CD4-positive, alpha-beta T cell treated with Interleukin-17A for 4 hours (primary cell): ENCODE results near the gene WNK2.

ENCODE experiments used
- DNase-seq: peaks from one replicate; pipeline ENCODE4 v3.0.0-alpha.2; 2020; ENCODE audit warnings: mixed read lengths

WNK2 gene

GRCh38 chr9:93256878-93257807 is 73.2 kb downstream of the WNK2 start:
- DNase-seq = no peak

DNA sequence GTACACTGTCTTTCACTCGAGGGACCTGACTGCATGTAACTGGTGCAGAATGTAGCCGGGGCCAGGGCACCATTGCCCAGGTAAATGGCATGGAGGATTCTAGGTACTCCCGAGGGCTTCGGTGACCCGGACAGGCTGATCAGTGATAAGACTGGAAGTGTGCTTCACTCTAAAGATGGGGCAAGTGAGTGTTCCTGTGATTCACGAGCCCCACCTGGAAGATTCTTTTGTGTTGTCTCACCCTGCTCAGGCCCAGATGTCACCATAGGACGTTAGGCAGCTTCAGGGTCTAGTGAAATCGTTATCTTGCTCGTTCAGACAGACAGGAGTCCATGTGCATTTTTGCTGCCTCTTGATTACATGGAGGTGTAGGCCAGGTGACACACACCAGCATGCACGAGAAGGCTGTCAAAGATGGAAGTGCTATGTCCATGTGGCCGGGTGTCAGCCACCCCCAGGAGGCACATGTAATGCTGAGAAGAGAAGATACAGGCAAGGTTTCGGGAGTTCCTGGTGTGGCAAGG is 73.9 kb downstream of the WNK2 start:
- DNase-seq = no peak

GRCh38 chr9:93258419-93258817 is 74.5 kb downstream of the WNK2 start:
- DNase-seq = no peak

DNA sequence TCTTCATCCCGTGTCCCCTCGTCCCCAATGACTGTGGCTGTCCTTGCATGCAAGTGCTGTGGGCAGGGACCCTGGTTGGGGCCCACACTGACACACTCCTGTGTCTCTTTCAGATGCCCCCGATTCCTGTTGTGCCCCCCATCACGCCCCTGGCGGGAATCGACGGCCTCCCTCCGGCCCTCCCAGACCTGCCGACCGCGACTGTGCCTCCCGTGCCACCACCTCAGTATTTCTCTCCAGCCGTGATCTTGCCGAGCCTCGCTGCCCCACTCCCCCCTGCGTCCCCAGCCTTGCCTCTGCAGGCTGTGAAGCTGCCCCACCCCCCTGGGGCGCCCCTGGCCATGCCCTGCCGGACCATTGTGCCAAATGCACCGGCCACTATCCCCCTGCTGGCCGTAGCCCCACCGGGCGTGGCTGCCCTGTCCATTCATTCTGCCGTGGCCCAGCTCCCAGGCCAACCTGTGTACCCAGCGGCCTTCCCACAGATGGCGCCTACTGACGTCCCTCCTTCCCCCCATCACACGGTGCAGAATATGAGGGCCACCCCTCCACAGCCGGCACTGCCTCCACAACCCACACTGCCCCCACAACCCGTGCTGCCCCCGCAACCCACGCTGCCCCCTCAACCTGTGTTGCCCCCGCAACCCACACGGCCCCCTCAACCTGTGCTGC is 75.0 kb downstream of the WNK2 start:
- DNase-seq = no peak

- DNase-seq = no peak
Measured at GRCh38 chr9:93259490-93260262, 75.7 kb downstream of the WNK2 start.

DNA sequence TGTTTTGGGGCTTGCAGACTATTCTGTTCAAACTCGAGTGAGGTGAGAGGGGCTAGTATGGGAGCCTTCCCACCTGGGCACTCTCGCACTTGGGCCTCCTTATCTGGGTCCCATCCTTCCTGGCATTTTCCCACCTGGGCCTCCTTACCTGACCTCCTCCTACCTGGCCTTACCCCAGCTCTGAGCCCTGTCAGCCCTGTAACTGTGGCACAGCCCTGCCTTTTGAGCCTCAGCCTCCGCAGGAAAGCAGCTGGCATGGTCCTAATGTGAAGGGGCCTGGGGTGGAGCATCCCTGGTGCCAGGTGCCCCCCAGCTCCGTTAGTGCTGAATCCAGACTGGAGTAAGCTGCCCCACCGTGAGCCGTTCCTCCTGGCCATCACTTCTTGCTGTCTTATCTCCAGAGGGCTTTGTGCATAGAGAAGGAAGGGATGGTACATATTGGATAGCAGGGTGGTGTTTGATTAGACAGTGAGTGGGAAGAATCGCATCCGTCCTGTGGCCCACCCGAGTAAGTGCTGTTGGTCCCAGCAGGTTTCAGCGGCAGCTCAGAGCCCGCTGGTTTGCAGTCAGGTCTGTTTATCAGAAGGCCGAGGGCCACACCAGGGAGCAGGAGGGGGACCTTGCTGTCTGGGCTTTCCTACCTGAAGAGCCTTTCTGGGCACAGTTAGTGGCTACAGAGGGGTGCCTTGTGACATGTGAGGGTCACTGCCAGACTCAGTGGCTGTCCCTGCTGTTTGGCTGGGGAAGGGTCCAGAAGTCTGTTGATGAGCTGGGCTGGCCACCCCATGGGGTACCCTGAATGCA is 76.5 kb downstream of the WNK2 start:
- DNase-seq = no peak

- no peak for DNase-seq
Measured at GRCh38 chr9:93261281-93261680, 77.3 kb downstream of the WNK2 start.

GRCh38 chr9:93261735-93262523 is 78.0 kb downstream of the WNK2 start:
- DNase-seq = no peak

DNA sequence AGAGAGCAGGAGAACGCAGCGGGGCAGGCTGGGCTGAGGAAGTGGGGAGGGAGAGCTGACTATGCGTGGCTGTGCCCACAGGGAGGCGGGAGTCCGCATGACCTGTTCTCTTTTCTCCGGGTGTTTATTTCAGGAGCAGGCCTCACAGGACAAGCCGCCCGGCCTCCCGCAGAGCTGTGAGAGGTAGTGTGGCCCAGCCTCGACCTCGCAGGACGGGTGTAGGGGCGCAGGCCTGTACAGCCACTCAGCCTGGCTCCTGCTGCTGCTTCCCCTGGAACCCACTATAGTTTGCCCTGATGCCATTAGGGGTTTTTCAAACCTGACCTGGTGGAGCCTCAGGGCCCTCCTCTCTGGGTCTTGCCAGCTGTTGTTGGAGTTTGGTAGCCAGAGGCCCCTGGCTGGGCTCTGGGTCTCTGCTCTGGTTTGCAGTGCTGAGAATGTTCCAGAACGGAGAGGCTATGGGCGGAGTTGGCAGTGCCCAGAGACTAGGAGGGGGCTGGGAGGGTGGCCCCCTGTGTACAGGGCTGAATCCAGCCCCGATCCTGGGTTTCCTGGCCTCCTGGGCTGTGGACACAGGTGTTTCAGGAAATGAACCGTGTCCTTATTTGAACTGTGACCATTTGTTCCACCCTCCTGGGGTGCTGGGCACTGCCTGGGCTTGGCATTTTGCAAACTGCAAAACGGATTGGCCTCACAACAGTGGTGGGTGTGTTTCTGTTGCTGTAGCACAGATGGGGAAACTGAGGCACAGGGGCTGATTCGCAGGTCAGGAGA is 78.8 kb downstream of the WNK2 start:
- no peak for DNase-seq

- DNase-seq = no peak
Measured at GRCh38 chr9:93263334-93264229, 79.6 kb downstream of the WNK2 start.

DNA sequence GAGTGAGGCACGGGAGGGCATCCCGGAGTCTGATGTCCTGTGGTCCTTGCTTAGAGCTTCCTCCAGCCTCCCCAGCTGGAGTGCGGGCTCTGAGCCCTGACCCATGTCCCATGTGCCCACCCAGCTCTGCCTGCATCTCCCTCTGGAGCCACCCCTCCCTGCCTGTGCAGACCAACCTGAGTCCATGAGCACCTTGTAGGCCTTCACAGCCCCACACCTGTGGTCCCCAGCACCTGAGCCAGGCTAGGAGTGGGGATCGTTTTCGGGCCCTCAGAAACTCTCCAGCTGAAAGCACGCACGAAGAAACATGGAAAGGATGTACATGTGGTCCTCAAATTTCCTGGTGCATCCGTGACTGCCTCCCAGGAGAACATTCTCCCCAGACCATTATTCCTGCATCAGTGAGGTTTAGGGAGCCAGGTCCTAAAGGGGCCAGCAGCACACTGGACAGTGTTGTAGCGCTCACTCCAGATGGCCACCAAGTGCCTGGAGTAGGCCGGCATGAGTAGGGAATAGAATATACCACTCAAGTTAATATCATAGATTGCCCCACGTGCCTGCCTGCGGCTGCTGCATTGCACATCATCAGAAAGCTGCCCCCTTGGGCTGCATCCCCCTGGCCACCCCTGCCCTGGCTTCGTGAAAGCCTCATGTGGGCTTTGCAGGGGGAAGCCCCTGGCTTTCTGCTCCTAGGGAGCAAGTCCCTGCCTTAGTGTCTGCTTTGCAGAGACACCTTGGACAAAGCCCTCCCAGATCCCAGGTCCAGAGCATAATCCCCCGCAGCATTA is 80.6 kb downstream of the WNK2 start:
- no peak for DNase-seq

DNA sequence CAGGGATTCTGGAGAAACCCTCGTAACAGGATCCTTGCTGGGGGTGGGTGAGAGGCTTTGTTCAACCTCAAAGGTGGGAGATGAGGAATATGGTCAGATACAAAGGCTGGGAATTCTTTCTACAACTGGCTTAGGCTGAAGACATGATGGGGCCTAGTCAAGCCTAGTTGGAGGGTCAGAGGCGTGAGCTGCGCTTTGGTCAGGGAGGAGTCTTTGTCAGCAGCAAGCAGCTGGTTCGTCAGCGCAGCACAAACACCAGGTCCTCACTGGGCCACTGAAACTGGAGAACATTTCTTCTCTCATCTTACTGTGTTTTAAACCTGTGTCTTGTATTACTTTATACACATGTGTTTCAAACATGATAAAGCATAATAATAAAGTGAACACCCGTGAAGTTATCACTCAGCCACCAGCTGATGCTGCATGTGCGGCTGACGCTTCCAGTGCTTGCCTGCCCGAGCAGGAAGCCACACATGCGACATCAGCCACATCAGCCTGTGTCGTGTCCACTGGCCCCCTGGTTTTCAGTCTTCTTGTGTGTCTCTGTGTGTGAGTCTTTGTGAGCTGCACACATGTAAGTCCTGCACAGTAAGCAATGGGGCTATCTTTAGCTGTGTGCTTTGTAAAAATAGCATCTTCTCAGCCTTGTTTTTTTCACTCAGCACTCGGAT is 81.5 kb downstream of the WNK2 start:
- no peak for DNase-seq

DNA sequence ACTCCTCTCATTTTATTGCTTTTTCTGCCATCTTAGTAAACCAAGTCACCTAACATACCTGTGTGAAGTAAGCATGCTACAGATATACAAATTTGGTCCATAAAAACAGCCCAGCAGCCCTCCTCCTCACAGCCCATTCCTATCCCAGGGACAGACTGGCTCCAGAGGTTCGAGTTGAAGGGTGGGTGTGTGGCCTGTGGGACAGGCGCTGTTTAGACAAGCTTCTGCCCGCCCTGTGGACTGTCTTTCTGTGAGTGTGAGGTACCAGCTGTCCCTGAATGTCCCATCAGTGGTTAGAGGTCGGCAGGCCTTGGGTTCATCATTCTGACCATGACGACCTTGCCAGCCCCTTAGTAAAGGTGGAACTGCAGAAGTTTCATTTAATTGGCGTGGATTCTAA is 82.0 kb downstream of the WNK2 start:
- no peak for DNase-seq

DNA sequence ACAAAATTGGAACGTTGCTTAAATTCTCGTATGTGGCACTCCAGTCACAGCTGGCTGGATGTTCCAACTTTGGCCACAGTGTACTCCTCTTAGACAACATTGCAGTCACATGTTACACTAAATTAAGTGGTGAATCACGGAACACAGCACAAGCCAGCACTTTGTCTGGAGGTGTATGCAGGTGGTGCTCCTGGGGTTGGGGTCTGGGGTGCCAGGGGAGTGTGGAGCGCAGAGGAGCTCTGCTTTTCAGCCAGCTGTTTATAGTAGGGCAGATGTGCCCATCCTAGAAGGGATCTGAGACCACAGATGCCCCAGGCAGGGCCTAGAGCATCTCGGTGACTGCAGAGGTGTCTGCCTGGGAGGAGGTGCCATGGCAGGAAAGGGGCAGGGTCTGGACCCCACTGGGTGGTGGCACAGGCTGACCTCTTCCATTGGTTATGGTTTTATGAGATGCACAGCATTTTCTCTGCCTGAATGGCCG is 82.6 kb downstream of the WNK2 start:
- no peak for DNase-seq

- DNase-seq = no peak
Measured at GRCh38 chr9:93267091-93267541, 83.2 kb downstream of the WNK2 start.

- DNase-seq = no peak
Measured at GRCh38 chr9:93267681-93268505, 84.0 kb downstream of the WNK2 start.
